ENCODE data around the gene RNF168.
"Not testable (repeated sequence)": the region's sequence is repeated elsewhere in the genome, so short reads cannot be mapped to it uniquely, and the experiment has no call there.

DNA sequence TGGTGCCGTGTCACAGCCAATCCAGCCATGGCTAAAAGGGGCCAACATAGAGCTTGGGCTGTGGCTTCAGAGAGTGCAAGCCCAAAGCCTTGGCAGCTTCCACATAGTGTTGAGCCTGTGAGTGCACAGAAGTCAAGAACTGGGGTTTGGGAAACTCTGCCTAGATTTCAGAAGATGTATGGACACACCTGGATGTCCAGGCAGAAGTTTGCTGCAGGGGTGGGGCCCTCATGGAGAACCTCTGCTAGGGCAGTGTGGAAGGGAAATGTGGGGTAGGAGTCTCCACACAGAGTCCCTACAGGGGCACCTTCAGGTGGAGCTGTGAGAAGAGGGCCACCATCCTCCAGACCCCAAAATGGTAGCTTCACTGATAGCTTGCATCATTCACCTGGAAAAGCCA, 45.7 kb upstream of the RNF168 start:
- not testable (repeated sequence) for TF ChIP-seq SMC3 (conservative IDR thresholded peaks at IDR 0.05; ENCODE audit: poor library complexity); MXI1 (conservative IDR thresholded peaks at IDR 0.05; ENCODE audit: poor library complexity, severe bottlenecking); EP300 (conservative IDR thresholded peaks at IDR 0.05; ENCODE audit: poor library complexity, severe bottlenecking)
- TF ChIP-seq, protein P1, sequence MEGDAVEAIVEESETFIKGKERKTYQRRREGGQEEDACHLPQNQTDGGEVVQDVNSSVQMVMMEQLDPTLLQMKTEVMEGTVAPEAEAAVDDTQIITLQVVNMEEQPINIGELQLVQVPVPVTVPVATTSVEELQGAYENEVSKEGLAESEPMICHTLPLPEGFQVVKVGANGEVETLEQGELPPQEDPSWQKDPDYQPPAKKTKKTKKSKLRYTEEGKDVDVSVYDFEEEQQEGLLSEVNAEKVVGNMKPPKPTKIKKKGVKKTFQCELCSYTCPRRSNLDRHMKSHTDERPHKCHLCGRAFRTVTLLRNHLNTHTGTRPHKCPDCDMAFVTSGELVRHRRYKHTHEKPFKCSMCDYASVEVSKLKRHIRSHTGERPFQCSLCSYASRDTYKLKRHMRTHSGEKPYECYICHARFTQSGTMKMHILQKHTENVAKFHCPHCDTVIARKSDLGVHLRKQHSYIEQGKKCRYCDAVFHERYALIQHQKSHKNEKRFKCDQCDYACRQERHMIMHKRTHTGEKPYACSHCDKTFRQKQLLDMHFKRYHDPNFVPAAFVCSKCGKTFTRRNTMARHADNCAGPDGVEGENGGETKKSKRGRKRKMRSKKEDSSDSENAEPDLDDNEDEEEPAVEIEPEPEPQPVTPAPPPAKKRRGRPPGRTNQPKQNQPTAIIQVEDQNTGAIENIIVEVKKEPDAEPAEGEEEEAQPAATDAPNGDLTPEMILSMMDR (IDR thresholded peaks at IDR 0.05; ENCODE audit: poor library complexity, severe bottlenecking), result not testable (repeated sequence)
